ENCODE results near the gene COMMD9.
"Not testable (repeated sequence)": the region's sequence is repeated elsewhere in the genome, so short reads cannot be mapped to it uniquely, and the experiment has no call there.

COMMD9 gene

DNA sequence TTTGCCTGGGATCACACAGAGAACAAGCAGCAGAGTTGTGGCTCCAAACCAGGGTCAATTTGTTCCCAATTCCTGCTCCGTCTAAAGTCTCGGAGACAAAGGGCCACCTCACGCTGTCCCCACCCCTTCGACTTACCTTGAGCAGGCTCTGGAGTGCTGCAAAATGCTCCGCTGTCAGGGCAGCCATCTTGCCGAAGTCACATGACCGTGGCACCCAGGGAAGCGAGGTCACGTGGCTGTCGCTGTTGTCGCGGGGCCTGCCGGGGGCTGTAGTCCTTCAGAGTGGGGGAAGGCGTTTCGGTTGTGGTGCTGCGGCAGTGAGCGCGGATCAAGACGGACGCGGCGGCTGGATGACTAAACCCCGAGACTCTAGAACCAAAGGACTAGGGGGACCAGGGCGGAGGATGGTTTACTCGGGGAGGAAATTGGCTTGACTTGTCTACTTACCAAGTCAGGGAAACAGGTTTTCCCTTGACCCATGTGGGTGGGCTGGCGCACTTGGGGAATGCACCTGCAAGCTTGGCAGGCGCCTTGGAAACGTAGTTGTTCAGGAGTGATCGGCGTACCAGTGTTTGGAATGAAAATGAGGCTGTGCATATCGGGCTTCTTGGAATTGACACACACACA lies at the start of gene COMMD9:
TSS of gene COMMD9 (minus strand) at position 199 of the 627 bp plus-strand sequence. CDS start at position 187, 12 bp downstream.
- peak; percentile 63 for TF ChIP-seq POLR2A (IDR thresholded peaks at IDR 0.05; ENCODE audit: low read depth, low read length)
- FAIRE-seq (peak; percentile 88), DNase-seq (ENCODE audit: insufficient read length, low spot score) (peak; percentile 94)

DNA sequence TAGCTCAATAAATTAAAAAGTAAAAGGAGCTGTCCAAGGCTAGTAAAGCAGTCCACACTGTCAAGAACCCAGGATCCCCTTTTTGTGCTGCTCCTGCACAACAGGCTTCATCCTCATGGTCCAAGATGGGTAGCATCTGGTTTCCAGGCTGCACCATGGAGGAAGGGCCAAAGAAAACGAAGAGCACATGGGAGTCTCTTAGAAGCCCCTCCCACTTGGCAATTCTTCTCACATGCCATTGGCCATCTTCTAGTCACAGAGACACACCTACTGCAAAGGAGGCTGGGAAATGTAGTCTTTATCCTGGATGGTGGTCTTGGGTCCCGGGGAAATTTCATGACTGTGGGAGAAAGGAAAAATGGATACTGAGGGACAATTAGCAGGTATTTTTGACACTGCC lies 44.7 kb upstream of the COMMD9 start:
- no peak for TF ChIP-seq POLR2A (IDR thresholded peaks at IDR 0.05; ENCODE audit: low read depth, low read length)
- DNase-seq (ENCODE audit: insufficient read length, low spot score) (peak; percentile 23), FAIRE-seq (peak; percentile 69)

DNA sequence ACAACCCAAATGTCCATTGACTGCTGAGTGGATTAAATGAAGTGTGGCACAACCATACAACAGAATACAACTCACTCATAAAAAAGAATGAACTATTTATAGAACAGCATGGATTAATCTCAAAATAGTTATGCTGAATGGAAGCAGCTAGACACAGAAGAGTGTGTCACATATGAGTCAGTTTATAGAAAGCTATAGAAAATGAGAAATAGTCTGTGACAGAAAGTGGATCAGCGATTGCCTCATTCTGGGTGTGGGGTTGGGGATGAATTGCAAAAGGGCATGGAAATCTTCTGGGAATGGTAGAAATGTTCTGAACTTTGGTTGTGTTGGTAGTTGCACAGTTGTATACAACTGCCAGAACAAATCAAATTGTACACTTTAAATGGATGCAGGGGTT lies 44.2 kb upstream of the COMMD9 start:
- no peak for DNase-seq (ENCODE audit: insufficient read length, low spot score)
- no peak for TF ChIP-seq POLR2A (IDR thresholded peaks at IDR 0.05; ENCODE audit: low read depth, low read length)
- FAIRE-seq: no peak

DNA sequence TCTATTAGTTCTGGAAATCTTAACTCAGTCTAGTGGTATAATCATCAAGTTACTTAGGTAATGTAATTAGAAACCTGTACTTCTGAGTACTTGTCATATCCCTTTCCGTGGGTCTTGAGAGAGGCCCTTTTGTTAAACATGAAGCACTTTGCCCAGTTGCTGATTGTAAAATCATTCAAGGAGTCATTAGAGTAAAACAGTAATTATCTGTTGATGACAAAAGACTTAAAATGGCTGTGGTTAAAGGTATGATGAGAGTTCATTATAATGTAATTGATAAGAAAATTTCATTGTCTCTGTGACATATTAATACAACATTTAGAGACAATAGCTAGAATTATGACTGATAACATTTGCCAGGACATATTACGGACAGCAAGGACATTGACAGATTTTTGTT lies 41.2 kb upstream of the COMMD9 start:
- FAIRE-seq (no peak), DNase-seq (ENCODE audit: insufficient read length, low spot score) (no peak)
- no peak for TF ChIP-seq POLR2A (IDR thresholded peaks at IDR 0.05; ENCODE audit: low read depth, low read length)

- no peak for FAIRE-seq
- DNase-seq (ENCODE audit: insufficient read length, low spot score): no peak
- no peak for TF ChIP-seq POLR2A (IDR thresholded peaks at IDR 0.05; ENCODE audit: low read depth, low read length)
Measured at GRCh38 chr11:36328966-36329673, 39.9 kb upstream of the COMMD9 start.

- DNase-seq (ENCODE audit: insufficient read length, low spot score): no peak
- FAIRE-seq: no peak
- no peak for TF ChIP-seq POLR2A (IDR thresholded peaks at IDR 0.05; ENCODE audit: low read depth, low read length)
Measured at GRCh38 chr11:36326524-36327419, 37.5 kb upstream of the COMMD9 start.

- not testable (repeated sequence) for FAIRE-seq; DNase-seq (ENCODE audit: insufficient read length, low spot score)
Measured at GRCh38 chr11:36325403-36325802, 36.2 kb upstream of the COMMD9 start.

GRCh38 chr11:36324956-36325355 lies 35.7 kb upstream of the COMMD9 start:
- FAIRE-seq; DNase-seq (ENCODE audit: insufficient read length, low spot score): not testable (repeated sequence)

- no peak for FAIRE-seq
Measured at GRCh38 chr11:36317992-36318391, 28.8 kb upstream of the COMMD9 start.

DNA sequence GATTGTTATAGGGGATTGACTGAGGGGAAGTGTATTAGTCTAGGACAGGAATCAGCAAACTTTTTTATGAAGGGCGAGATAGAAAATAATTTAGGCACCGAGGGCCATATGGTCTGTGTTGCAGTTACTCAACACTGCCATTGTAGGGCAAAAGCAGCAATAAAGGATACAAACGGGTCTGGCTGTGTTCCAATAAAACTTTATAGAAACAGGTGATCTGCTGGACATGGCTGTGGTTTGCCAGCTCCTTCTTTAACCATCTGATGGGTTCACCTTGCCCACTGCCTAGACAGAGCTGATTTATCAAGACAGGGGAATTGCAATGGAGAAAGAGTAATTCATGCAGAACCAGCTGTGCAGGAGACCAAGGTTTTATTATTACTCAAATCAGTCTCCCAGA lies 26.8 kb upstream of the COMMD9 start:
- TF ChIP-seq POLR2A (IDR thresholded peaks at IDR 0.05; ENCODE audit: low read depth, low read length): no peak
- DNase-seq (ENCODE audit: insufficient read length, low spot score) (no peak), FAIRE-seq (no peak)

More at GRCh38 chr11:36317992-36318391, 28.8 kb upstream of the COMMD9 start:
- TF ChIP-seq POLR2A (IDR thresholded peaks at IDR 0.05; ENCODE audit: low read depth, low read length): no peak
- DNase-seq (ENCODE audit: insufficient read length, low spot score): no peak

GRCh38 chr11:36314434-36314767 lies 25.2 kb upstream of the COMMD9 start:
- no peak for FAIRE-seq
- no peak for TF ChIP-seq POLR2A (IDR thresholded peaks at IDR 0.05; ENCODE audit: low read depth, low read length)
- no peak for DNase-seq (ENCODE audit: insufficient read length, low spot score)

DNA sequence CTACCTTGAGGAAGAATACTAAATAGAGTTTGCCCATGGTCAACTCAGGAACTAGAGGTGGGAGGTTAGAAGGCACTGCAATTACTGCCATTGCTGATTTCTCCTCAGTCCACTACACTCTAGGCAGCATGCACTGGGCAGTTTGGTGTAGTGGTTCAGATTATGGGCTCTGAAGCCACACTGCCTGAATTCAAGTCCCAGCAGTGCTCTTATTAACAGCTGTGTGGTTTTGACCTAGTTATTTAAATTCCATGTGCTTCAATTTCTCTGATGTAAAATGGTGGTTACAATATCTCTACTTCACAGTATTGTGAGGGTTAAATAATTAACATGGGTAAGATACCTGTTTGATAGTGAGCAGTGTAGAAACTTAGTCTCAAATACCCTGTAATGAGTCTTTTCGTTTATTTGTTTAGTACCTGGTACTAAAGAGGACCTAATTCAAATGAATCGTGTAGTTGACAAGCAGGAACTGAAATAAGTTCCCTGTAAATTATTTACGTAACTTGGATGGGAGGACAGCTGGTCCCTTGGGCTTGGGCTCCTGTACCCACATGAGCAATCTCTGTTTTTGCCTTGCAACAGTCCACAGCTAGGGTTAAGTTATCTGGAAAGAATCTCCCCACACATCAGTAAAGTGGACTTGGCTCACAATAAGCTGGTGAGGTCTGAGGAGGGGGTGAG lies 24.7 kb upstream of the COMMD9 start:
- FAIRE-seq (no peak), DNase-seq (ENCODE audit: insufficient read length, low spot score) (no peak)
- no peak for TF ChIP-seq POLR2A (IDR thresholded peaks at IDR 0.05; ENCODE audit: low read depth, low read length)

DNA sequence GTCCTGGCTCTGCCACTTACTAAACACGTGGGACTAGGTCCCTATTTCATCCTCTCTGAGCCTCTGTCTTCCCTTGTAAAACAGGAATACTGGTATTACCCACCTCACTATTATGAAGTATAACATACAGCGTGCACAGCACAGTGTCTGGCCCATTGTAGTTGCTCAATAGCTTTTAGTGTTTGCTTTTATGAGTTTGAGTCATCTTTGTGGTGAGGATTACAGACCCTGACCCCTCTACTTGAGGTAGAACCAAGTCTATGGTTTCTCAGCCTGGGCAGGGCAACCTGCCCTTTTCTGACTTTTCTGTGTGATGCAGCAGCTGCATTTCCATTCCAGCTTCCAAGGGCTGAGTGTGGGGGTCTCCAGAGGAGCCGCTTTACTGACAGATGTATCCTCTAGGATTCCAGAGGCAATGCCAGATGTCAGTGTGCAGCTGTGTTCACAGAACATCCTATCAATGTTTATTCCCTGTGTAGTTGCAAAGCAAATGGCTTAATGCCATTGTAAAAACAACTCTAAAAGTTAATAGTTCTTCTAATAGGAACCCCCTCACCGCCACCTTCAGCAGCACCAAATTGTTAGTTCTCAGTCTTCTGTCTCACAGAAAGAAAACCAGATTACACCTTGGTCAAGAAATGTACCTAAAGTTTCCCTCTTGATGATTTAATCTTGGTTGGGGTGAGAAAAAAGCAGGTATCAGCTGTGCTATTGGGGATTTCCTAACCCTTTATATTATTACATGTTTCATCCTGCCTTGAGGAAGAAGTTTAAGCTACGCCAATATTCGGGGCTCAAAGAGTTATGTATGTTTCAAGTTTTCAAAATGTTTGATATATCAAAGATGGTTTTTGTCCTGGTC lies 23.6 kb upstream of the COMMD9 start:
- TF ChIP-seq POLR2A (IDR thresholded peaks at IDR 0.05; ENCODE audit: low read depth, low read length): no peak
- DNase-seq (ENCODE audit: insufficient read length, low spot score) (no peak), FAIRE-seq (no peak)

All from H54 (cell line).